Brain microvascular endothelial cell (primary cell): ENCODE measurements around the gene FXR1.

ENCODE experiments used
- DNase-seq: peaks from one replicate; pipeline ENCODE4 v3.0.0-alpha.2; 2020
- H3K27ac ChIP-seq: fragments of 250-450 bp; sonication (Bioruptor Pico); 2 replicates; pipeline ENCODE4 v1.5.1; 2020; ENCODE audit warnings: mild to moderate bottlenecking, moderate library complexity
- H3K27me3 ChIP-seq: fragments of 250-450 bp; sonication (Bioruptor Pico); replicated peaks from 2 replicates; pipeline ENCODE4 v1.5.1; 2020; ENCODE audit warnings: mild to moderate bottlenecking
- H3K36me3 ChIP-seq: fragments of 250-450 bp; sonication (Bioruptor Pico); replicated peaks from 2 replicates; pipeline ENCODE4 v1.5.1; 2020; ENCODE audit warnings: mild to moderate bottlenecking
- H3K4me3 ChIP-seq: 2 replicates; pipeline ENCODE4 v1.5.1; 2011; ENCODE audit warnings: low read depth, mild to moderate bottlenecking, control low read depth, low read length, moderate library complexity
- in situ Hi-C: cut with HindIII; loops from 2 replicates; pipeline ENCODE4 v1.10.0; 2017; ENCODE audit warnings: low sequenced_read_pairs, low pct_ligation_motif_present
- TF ChIP-seq, protein P1 (sequence below): IDR thresholded peaks from 2 replicates; pipeline ENCODE4 v1.5.1; 2011; ENCODE audit warnings: low read depth, mild to moderate bottlenecking, moderate library complexity, low read length, control low read depth, inconsistent platforms; ENCODE audit errors: missing control alignments

The FXR1 gene

DNA sequence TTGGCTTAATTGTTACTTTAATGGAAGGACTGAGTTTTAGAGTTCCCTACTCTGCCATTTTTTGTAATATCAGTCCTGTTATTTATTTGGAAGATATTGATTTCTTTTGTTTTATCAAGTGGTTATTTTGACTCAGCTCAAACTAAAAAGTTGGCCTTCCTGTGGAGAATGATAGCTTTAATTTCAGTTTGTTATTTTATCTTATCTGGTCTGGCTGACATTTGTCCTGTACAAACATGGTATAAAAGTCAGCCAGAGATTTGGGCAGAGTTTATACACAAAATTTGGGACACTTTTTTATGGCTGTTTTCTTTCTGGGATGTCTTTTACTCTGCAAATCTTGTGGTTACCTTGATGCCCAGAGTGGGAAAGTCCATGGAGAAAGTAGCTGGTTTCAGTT lies 118.5 kb downstream of the FXR1 start:
- Histone ChIP-seq H3K4me3 (no peak overlapping the region), H3K27me3 (no peaks in the 10 kb centered on the region), H3K36me3 (no peaks in the 10 kb centered on the region), H3K27ac (no peak overlapping the region)
- in situ Hi-C loops: no loop called here
- no peak for DNase-seq
- TF ChIP-seq, protein P1, sequence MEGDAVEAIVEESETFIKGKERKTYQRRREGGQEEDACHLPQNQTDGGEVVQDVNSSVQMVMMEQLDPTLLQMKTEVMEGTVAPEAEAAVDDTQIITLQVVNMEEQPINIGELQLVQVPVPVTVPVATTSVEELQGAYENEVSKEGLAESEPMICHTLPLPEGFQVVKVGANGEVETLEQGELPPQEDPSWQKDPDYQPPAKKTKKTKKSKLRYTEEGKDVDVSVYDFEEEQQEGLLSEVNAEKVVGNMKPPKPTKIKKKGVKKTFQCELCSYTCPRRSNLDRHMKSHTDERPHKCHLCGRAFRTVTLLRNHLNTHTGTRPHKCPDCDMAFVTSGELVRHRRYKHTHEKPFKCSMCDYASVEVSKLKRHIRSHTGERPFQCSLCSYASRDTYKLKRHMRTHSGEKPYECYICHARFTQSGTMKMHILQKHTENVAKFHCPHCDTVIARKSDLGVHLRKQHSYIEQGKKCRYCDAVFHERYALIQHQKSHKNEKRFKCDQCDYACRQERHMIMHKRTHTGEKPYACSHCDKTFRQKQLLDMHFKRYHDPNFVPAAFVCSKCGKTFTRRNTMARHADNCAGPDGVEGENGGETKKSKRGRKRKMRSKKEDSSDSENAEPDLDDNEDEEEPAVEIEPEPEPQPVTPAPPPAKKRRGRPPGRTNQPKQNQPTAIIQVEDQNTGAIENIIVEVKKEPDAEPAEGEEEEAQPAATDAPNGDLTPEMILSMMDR: no peak
